Neural progenitor cell (in vitro differentiated cells): ENCODE data around the gene CD86. TPM values are rescaled to one million over a fixed set of nuclear protein-coding genes. Genes with fewer than 3 reads are reported as not detected.

ENCODE experiments used
- DNase-seq: peaks from one replicate; pipeline ENCODE4 v3.0.0-alpha.2; 2016; ENCODE audit warnings: low spot score
- H2AFZ ChIP-seq: fragments of 200-600 bp; sonication (generic); replicated peaks from 2 replicates; pipeline ENCODE4 v1.6.1; 2016; ENCODE audit warnings: antibody characterized with exemption
- H3F3A ChIP-seq: fragments of 200-600 bp; sonication (generic); 2 replicates; pipeline ENCODE4 v1.6.1; 2016; ENCODE audit warnings: antibody characterized with exemption, low read depth
- H3K27ac ChIP-seq: fragments of 200-600 bp; sonication (generic); 2 replicates; pipeline ENCODE4 v1.5.1; 2016; ENCODE audit warnings: mild to moderate bottlenecking
- H3K27me3 ChIP-seq: fragments of 200-600 bp; sonication (generic); 2 replicates; pipeline ENCODE4 v1.6.1; 2016; ENCODE audit warnings: mild to moderate bottlenecking, moderate library complexity
- H3K36me3 ChIP-seq: fragments of 200-600 bp; sonication (generic); 2 replicates; pipeline ENCODE4 v1.5.1; 2016
- H3K4me1 ChIP-seq: fragments of 200-600 bp; sonication (generic); 2 replicates; pipeline ENCODE4 v1.6.1; 2016; ENCODE audit warnings: mixed run types
- H3K4me2 ChIP-seq: fragments of 200-600 bp; sonication (generic); 2 replicates; pipeline ENCODE4 v1.6.1; 2016
- H3K4me3 ChIP-seq: fragments of 200-600 bp; sonication (generic); 2 replicates; pipeline ENCODE4 v1.5.1; 2016
- H3K79me2 ChIP-seq: fragments of 200-600 bp; sonication (generic); 2 replicates; pipeline ENCODE4 v1.6.1; 2016; ENCODE audit warnings: low read depth
- H3K9ac ChIP-seq: fragments of 200-600 bp; sonication (generic); 2 replicates; pipeline ENCODE4 v1.6.1; 2016
- H3K9me3 ChIP-seq: fragments of 200-600 bp; sonication (generic); 2 replicates; pipeline ENCODE4 v1.5.1; 2016; ENCODE audit warnings: low read depth
- H4K20me1 ChIP-seq: fragments of 200-600 bp; sonication (generic); 2 replicates; pipeline ENCODE4 v1.6.1; 2016; ENCODE audit warnings: low read depth
- H3K27ac Mint-ChIP-seq: 3 replicates; pipeline ENCODE4 v1.8.0; 2021; ENCODE audit warnings: mixed read lengths
- H3K27me3 Mint-ChIP-seq: 2 replicates; pipeline ENCODE4 v1.8.0; 2022; ENCODE audit warnings: low read depth, mild to moderate bottlenecking, inconsistent platforms, moderate library complexity, mixed read lengths; ENCODE audit not compliant: insufficient read depth
- H3K36me3 Mint-ChIP-seq: 3 replicates; pipeline ENCODE4 v1.8.0; 2021; ENCODE audit warnings: mixed read lengths
- H3K4me1 Mint-ChIP-seq: 3 replicates; pipeline ENCODE4 v1.8.0; 2021; ENCODE audit warnings: mixed read lengths
- H3K4me3 Mint-ChIP-seq: 3 replicates; pipeline ENCODE4 v1.8.0; 2021; ENCODE audit warnings: mild to moderate bottlenecking, moderate library complexity, mixed read lengths
- H3K9me3 Mint-ChIP-seq: 3 replicates; pipeline ENCODE4 v1.8.0; 2020; ENCODE audit warnings: mixed read lengths
- EZH2 ChIP-seq: fragments of 200-600 bp; sonication (generic); IDR thresholded peaks from 2 replicates; pipeline ENCODE4 v1.6.1; 2017; ENCODE audit warnings: antibody characterized with exemption, mild to moderate bottlenecking, moderate library complexity
- EZH2phosphoT487 ChIP-seq: fragments of 200-600 bp; sonication (generic); IDR thresholded peaks from 2 replicates; pipeline ENCODE4 v1.6.1; 2017; ENCODE audit warnings: antibody characterized with exemption
- total RNA-seq: library from RNA; depleted of rRNA; stranded (reverse); fragments of >200 nt; gene quantifications from 2 replicates; pipeline ENCODE4 v1.2.3, GENCODE V29; 2015; ENCODE audit warnings: low replicate concordance
- TF ChIP-seq, protein P1 (sequence below): fragments of 200-600 bp; sonication (generic); IDR thresholded peaks from 2 replicates; pipeline ENCODE4 v1.5.1; 2017; ENCODE audit warnings: antibody characterized with exemption, mild to moderate bottlenecking

The CD86 gene
- total RNA-seq, 1 donor from 2014 or later: not detected

DNA sequence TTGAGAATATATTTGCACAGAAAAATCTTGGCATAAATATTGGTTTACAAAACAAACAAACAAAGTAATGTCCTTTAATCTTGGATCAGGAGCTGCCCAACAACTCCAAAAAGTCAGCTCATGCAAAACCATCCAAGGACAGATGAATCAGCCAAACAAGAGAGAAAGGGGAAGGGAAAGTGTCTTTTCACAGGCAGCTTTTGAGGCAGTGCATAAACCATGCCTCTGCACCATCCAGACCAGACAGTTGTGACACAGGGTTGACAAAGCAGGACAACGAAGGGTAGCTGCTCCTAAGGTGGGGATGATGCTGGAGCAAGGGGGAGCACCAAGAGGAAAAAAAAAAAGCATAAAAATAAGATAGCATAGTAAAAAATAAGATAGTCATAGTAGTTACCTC is 8.7 kb downstream of the CD86 start:
- H3K4me1 Mint-ChIP-seq: no peaks in the 10 kb centered on the region
- peak overlapping the region; percentile 4 for H3K27ac Mint-ChIP-seq
- no peaks in the 10 kb centered on the region for H4K20me1 ChIP-seq
- H3K27me3 ChIP-seq: no peaks in the 10 kb centered on the region
- H3K79me2 ChIP-seq: no peaks in the 10 kb centered on the region
- no peak overlapping the region for H3K4me3 Mint-ChIP-seq
- H3K36me3 ChIP-seq: no peaks in the 10 kb centered on the region
- H3K4me2 ChIP-seq: no peak overlapping the region
- H3K9me3 Mint-ChIP-seq: no peaks in the 10 kb centered on the region
- no peak for DNase-seq
- no peaks in the 10 kb centered on the region for H3K4me1 ChIP-seq
- no peak overlapping the region for H3K4me3 ChIP-seq
- H3K9me3 ChIP-seq: no peaks in the 10 kb centered on the region
- no peaks in the 10 kb centered on the region for H3K36me3 Mint-ChIP-seq
- H3F3A ChIP-seq: no peaks in the 10 kb centered on the region
- H2AFZ ChIP-seq: no peak overlapping the region
- no peak overlapping the region for H3K9ac ChIP-seq
- TF ChIP-seq, protein P1, sequence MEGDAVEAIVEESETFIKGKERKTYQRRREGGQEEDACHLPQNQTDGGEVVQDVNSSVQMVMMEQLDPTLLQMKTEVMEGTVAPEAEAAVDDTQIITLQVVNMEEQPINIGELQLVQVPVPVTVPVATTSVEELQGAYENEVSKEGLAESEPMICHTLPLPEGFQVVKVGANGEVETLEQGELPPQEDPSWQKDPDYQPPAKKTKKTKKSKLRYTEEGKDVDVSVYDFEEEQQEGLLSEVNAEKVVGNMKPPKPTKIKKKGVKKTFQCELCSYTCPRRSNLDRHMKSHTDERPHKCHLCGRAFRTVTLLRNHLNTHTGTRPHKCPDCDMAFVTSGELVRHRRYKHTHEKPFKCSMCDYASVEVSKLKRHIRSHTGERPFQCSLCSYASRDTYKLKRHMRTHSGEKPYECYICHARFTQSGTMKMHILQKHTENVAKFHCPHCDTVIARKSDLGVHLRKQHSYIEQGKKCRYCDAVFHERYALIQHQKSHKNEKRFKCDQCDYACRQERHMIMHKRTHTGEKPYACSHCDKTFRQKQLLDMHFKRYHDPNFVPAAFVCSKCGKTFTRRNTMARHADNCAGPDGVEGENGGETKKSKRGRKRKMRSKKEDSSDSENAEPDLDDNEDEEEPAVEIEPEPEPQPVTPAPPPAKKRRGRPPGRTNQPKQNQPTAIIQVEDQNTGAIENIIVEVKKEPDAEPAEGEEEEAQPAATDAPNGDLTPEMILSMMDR: no peak
- H3K27me3 Mint-ChIP-seq: peaks cover 6% of the 10 kb centered on the region
- no peak overlapping the region for H3K27ac ChIP-seq

DNA sequence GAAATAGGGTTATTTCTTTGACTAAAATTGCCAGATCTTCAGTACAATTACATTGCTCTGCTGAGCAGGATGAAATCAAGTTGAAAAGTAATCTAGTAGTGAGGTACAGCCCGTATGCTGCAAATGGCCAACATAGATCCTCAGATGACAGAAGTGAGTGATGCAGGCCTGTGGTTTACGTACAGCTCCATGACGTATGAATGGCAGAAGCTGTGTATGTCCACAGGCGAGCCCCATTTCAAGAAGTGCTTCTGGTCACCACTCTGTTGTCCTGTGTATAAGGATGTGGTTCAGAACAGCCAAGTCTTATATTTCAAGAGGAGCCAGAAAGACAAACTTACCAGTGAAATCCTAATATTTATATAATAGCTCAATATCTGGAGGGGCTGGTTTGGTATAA is 9.2 kb downstream of the CD86 start:
- no peaks in the 10 kb centered on the region for H3K4me1 ChIP-seq
- H3K27ac ChIP-seq: no peak overlapping the region
- H3K9me3 ChIP-seq: no peaks in the 10 kb centered on the region
- H3K9ac ChIP-seq: no peak overlapping the region
- Mint-ChIP-seq H3K27me3 (peaks cover 6% of the 10 kb centered on the region), H3K9me3 (no peaks in the 10 kb centered on the region), H3K4me1 (no peaks in the 10 kb centered on the region), H3K4me3 (no peak overlapping the region), H3K27ac (no peak overlapping the region), H3K36me3 (no peaks in the 10 kb centered on the region)
- H2AFZ ChIP-seq: no peak overlapping the region
- no peaks in the 10 kb centered on the region for H3K36me3 ChIP-seq
- no peaks in the 10 kb centered on the region for H3F3A ChIP-seq
- H3K4me3 ChIP-seq: no peak overlapping the region
- H3K27me3 ChIP-seq: no peaks in the 10 kb centered on the region
- TF ChIP-seq EZH2 (no peak), EZH2phosphoT487 (no peak)
- TF ChIP-seq, protein P1: no peak
- H3K79me2 ChIP-seq: no peaks in the 10 kb centered on the region
- H3K4me2 ChIP-seq: no peak overlapping the region
- no peaks in the 10 kb centered on the region for H4K20me1 ChIP-seq
- no peak for DNase-seq

DNA sequence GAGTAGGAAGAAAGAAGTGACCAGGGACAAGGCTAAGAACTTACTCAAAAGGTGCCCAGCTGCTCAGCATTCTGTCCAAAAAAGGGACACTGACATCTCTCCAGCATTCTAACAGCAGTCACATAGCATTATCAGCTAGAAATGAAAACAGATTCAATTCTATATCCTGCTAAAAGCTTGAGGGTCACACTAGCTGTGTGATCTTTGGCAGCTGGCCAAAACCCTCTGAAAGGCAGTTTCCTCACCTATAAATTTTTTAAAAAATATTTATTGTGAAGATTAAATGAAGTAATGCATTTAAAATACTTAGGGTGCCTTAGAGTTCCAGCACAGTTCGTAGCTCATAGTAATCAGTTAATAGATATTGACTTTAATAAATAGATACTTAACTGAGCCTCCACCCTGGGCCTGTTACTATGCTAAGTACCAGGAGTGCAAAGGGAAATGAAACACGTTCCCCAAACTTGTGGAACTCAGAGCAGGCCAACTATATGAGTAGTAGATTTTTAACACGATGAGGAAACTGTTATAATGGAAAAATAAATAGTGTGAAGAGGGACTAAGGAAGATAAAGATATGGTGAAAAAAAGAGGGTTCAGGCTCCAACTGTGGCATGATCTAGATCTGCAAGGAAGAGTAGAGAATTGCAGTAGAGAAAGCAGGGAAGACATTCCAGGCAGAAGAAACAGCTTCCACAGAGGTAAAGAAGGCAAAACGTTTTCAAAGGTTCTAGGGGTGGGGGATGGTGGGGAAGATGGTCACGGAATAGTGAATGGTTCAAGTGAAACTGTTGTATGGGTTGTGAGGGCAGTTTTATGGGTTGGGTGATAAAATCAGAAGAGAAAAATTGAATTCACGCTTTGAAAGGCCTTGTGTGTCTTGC is 11.4 kb downstream of the CD86 start:
- no peak for DNase-seq
- Mint-ChIP-seq H3K27ac (no peak overlapping the region), H3K4me1 (no peaks in the 10 kb centered on the region), H3K36me3 (no peaks in the 10 kb centered on the region), H3K9me3 (no peaks in the 10 kb centered on the region), H3K4me3 (no peak overlapping the region), H3K27me3 (peaks cover 3% of the 10 kb centered on the region)
- H3K4me2 ChIP-seq: no peak overlapping the region
- no peaks in the 10 kb centered on the region for H3K27me3 ChIP-seq
- H3K36me3 ChIP-seq: no peaks in the 10 kb centered on the region
- H3K4me3 ChIP-seq: no peak overlapping the region
- no peaks in the 10 kb centered on the region for H3K9me3 ChIP-seq
- TF ChIP-seq EZH2phosphoT487 (no peak), EZH2 (no peak)
- TF ChIP-seq, protein P1: no peak
- no peak overlapping the region for H3K27ac ChIP-seq
- no peak overlapping the region for H3K9ac ChIP-seq
- peak overlapping the region; percentile 63 for H2AFZ ChIP-seq
- no peaks in the 10 kb centered on the region for H4K20me1 ChIP-seq
- H3K4me1 ChIP-seq: no peaks in the 10 kb centered on the region
- H3K79me2 ChIP-seq: no peaks in the 10 kb centered on the region
- H3F3A ChIP-seq: no peaks in the 10 kb centered on the region
